Spleen (tissue), 11 donors: ENCODE measurements around the gene ANKRD28. TPM values are rescaled to one million over a fixed set of nuclear protein-coding genes. Genes with fewer than 3 reads are reported as not detected.

Source experiments
- DNase-seq: peaks from one replicate; pipeline ENCODE4 v3.0.0-alpha.2; 2020
- H3K27ac ChIP-seq, 8 donors: fragments of 200-600 bp; sonication (generic) in 7 of 8; 1 replicate in 4 of 8; 2 replicates in 4 of 8; pipeline versions ENCODE4 v1.5.0 to v1.8.0; 2016 to 2021; ENCODE audit warnings: inconsistent platforms in 4 of 8, mild to moderate bottlenecking in 4 of 8, moderate library complexity in 1 of 8
- H3K27me3 ChIP-seq, 7 donors: fragments of 200-600 bp; sonication (generic) in 6 of 7; replicated peaks in 1 of 7; 1 replicate in 4 of 7; 2 replicates in 3 of 7; pipeline versions ENCODE4 v1.5.0 to v1.8.0; 2016 to 2021; ENCODE audit warnings: inconsistent platforms in 3 of 7, mild to moderate bottlenecking in 1 of 7
- H3K36me3 ChIP-seq, 6 donors: fragments of 200-600 bp; sonication (generic) in 5 of 6; 1 replicate in 4 of 6; 2 replicates in 2 of 6; pipeline versions ENCODE4 v1.5.0 to v1.8.0; 2016 to 2021; ENCODE audit warnings: inconsistent platforms in 2 of 6
- H3K4me1 ChIP-seq, 6 donors: fragments of 200-600 bp; sonication (generic) in 5 of 6; 1 replicate in 3 of 6; 2 replicates in 3 of 6; pipeline versions ENCODE4 v1.5.0 to v1.8.0; 2016 to 2021; ENCODE audit warnings: inconsistent platforms in 3 of 6
- H3K4me3 ChIP-seq, 8 donors: fragments of 200-600 bp; sonication (generic) in 7 of 8; 1 replicate in 4 of 8; 2 replicates in 4 of 8; pipeline versions ENCODE4 v1.5.0 to v1.8.0; 2016 to 2021; ENCODE audit warnings: inconsistent platforms in 4 of 8, mild to moderate bottlenecking in 4 of 8, moderate library complexity in 2 of 8
- H3K9me3 ChIP-seq, 8 donors: fragments of 200-600 bp; sonication (generic) in 7 of 8; 1 replicate in 4 of 8; 2 replicates in 4 of 8; pipeline versions ENCODE4 v1.5.0 to v1.8.0; 2016 to 2021; ENCODE audit warnings: inconsistent platforms in 4 of 8
- POLR2A ChIP-seq, 3 donors: fragments of 450-650 bp; IDR thresholded peaks; one replicate each; pipeline ENCODE4 v1.5.1; 2017; ENCODE audit warnings: antibody characterized with exemption in 3 of 3, mild to moderate bottlenecking in 1 of 3
- POLR2AphosphoS5 ChIP-seq, 3 donors: sonication (generic); formaldehyde crosslinking; IDR thresholded peaks; one replicate each; pipeline ENCODE4 v1.5.1; 2017; ENCODE audit warnings: antibody characterized with exemption in 3 of 3
- WGBS, 5 donors: extraction: QIAGEN DNeasy Blood & Tissue Kit in 3 of 5; methylation state at CpG; one replicate each; pipeline versions ENCODE4 v1.1.5 to v1.1.7; 2013 to 2018; 5-methylcytosine and 5-hydroxymethylcytosine counted together
- intact Hi-C: fragments of 100-400 bp; cut with DNase I; formaldehyde crosslinking; loops from one replicate; pipeline ENCODE4 v1.15.0; 2023; ENCODE audit warnings: low total_unique reads
- polyA plus RNA-seq, 3 donors: library from polyadenylated mRNA; stranded (reverse); fragments of 200-250 nt; gene quantifications; one replicate each; pipeline ENCODE4 v1.2.1, GENCODE V29; 2013
- total RNA-seq, 7 donors: library from RNA; depleted of rRNA in 3 of 7; stranded (reverse); fragments of >200 nt in 3 of 7; fragmentation: NEBNext Ultra II Directional in 4 of 7; extraction: Animal tissue kit (Norgen Biotek cat#: 25700) in 4 of 7; gene quantifications; one replicate each; pipeline versions ENCODE4 v1.1.0 to v1.2.1, GENCODE V29; 2016 to 2021
- TF ChIP-seq, protein P1 (sequence below), 11 experiments: fragments of 200-600 bp in 7 of 11; fragments of 450-650 bp in 4 of 11; sonication (generic) in 4 of 11; IDR thresholded peaks in 8 of 11; conservative IDR thresholded peaks in 3 of 11; 1 replicate in 7 of 11; 2 replicates in 4 of 11; pipeline versions ENCODE4 v1.4.0 to v1.8.0; 2016 to 2021; ENCODE audit warnings: antibody characterized with exemption in 11 of 11, inconsistent platforms in 4 of 11, mild to moderate bottlenecking in 1 of 11
- donor health status: healthy with polysubstance abuse.
- donor health status: DM: no; HTN: no; CAD: no; lungs with moderate emphysema.
- donor health status: DM: no; HTN: no; CAD: no.
- donor health status: Bipolar disorder and iron deficiency.
- donor health status: healthy.
- donor health status: DM: no; HTN: no; CAD: no.
- donor health status: DM: yes; HTN: yes; CAD: no.

Gene ANKRD28
- total and polyA plus RNA-seq, 10 donors: 5.3 to 68.6 (median 42.2) TPM

DNA sequence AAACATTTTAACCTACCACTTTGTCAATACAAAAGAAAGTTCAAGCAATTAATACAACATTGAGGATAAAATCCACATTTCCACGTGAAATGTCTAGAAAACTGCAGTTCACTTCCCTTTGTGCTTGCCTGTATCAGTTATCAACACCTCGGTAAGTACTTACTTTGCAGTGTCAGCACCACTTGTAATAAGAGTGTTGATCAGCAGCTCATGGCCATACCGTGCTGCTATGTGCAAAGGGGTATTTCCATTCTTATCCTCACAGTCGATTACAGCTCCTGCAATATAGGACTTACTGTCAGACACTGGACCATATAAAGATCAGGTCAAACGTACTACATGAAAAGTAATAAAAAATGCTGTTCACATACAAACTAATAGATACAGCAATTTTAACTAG, 84.4 kb downstream of the ANKRD28 start:
- Histone ChIP-seq H3K36me3 (peaks cover 0 to 57% (median 23%) of the 10 kb centered on the region in 6 donors), H3K27me3 (no peaks in the 10 kb centered on the region), H3K4me1 (peaks cover 0 to 9% (median 0%) of the 10 kb centered on the region in 6 donors), H3K4me3 (no peak overlapping the region), H3K9me3 (no peaks in the 10 kb centered on the region), H3K27ac (no peak overlapping the region)
- intact Hi-C loops: no loop called here
- no peak for TF ChIP-seq POLR2AphosphoS5 (IDR thresholded peaks at IDR 0.05)
- TF ChIP-seq, protein P1, sequence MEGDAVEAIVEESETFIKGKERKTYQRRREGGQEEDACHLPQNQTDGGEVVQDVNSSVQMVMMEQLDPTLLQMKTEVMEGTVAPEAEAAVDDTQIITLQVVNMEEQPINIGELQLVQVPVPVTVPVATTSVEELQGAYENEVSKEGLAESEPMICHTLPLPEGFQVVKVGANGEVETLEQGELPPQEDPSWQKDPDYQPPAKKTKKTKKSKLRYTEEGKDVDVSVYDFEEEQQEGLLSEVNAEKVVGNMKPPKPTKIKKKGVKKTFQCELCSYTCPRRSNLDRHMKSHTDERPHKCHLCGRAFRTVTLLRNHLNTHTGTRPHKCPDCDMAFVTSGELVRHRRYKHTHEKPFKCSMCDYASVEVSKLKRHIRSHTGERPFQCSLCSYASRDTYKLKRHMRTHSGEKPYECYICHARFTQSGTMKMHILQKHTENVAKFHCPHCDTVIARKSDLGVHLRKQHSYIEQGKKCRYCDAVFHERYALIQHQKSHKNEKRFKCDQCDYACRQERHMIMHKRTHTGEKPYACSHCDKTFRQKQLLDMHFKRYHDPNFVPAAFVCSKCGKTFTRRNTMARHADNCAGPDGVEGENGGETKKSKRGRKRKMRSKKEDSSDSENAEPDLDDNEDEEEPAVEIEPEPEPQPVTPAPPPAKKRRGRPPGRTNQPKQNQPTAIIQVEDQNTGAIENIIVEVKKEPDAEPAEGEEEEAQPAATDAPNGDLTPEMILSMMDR (IDR thresholded peaks at IDR 0.05 in 8 of 11, conservative IDR thresholded peaks at IDR 0.05 in 3 of 11): no peak
- no peak for TF ChIP-seq POLR2A (IDR thresholded peaks at IDR 0.05)
- 59 to 82% (median 75%) methylated on average over 5 of the region's 5 CpGs for WGBS, 5 donors
- no peak for DNase-seq

GRCh38 chr3:15711281-15711680, 86.5 kb downstream of the ANKRD28 start:
- H3K4me3 ChIP-seq: no peak overlapping the region
- no peak overlapping the region for H3K27ac ChIP-seq
- no peak for TF ChIP-seq POLR2AphosphoS5 (IDR thresholded peaks at IDR 0.05)
- TF ChIP-seq POLR2A (IDR thresholded peaks at IDR 0.05): no peak
- TF ChIP-seq, protein P1 (IDR thresholded peaks at IDR 0.05 in 8 of 11, conservative IDR thresholded peaks at IDR 0.05 in 3 of 11): no peak
- H3K36me3 ChIP-seq: peaks cover 0 to 75% (median 35%) of the 10 kb centered on the region in 6 donors
- intact Hi-C loops: no loop called here
- H3K27me3 ChIP-seq: no peaks in the 10 kb centered on the region
- H3K4me1 ChIP-seq: peaks cover 0 to 9% (median 0%) of the 10 kb centered on the region in 6 donors
- no peak for DNase-seq
- no peaks in the 10 kb centered on the region for H3K9me3 ChIP-seq

DNA sequence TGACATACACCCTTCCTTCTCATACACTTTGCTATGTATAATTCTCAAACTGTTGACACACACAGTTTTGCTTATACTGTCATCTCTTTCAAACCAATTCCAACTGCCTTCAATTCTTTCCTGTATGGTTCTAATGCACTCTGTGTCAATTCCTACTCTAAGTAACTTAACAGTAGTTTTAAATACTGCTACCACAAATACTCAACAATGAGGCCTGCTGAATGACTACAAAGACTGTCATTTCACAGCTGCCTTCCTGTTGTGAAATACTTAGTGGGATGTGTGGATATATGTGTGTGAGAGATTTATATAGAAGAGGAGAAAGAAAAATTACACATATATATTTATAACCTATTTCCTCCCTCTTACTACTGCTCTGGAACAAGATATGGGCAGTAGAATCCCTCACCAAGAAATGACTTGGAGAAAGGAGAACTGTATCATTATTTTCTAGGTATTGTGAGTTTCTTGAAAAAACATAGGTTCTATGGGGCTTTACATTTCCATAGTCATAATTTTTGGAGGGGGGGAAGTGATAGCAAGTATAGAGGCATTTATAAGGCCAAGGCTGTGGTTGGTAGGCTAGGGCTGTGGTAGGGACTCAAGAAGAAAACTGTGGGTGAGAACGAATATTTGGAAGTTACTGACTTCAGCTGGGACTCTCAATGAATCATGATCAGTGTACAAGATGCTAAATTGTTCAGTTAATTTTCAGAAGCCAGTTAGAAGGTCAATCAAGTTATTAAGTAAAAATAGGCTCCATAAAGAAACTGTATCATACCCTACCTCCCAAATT, 88.7 kb downstream of the ANKRD28 start:
- no peak for DNase-seq
- WGBS, 5 donors: 46 to 75% (median 61%) methylated on average over 1 of the region's 1 CpG
- H3K4me1 ChIP-seq: no peaks in the 10 kb centered on the region
- TF ChIP-seq POLR2A (IDR thresholded peaks at IDR 0.05): no peak
- TF ChIP-seq, protein P1 (IDR thresholded peaks at IDR 0.05 in 8 of 11, conservative IDR thresholded peaks at IDR 0.05 in 3 of 11): no peak
- TF ChIP-seq POLR2AphosphoS5 (IDR thresholded peaks at IDR 0.05): no peak
- no peak overlapping the region for H3K27ac ChIP-seq
- H3K27me3 ChIP-seq: no peaks in the 10 kb centered on the region
- peaks cover 0 to 89% (median 38%) of the 10 kb centered on the region in 6 donors for H3K36me3 ChIP-seq
- H3K9me3 ChIP-seq: no peaks in the 10 kb centered on the region
- no peak overlapping the region for H3K4me3 ChIP-seq
- intact Hi-C loops: no loop called here

DNA sequence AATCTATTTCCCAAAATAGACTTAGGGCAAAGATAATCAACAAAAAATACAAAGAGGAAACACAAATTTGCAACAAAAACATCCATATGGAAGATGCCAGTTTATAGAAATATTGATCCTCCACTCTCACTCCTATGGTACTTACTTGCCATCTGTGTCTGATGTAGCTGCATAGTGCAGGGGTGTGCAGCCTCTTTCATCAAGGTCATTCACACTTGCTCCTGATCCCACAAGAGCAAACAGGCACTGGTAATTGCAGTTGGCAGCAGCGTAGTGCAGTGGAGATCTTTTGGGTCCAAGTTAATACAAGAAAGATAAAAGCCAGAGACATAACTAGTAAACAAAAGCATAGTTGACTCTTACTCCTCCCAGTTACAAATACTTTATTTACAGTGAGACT, 90.0 kb downstream of the ANKRD28 start:
- DNase-seq: no peak
- TF ChIP-seq POLR2AphosphoS5 (IDR thresholded peaks at IDR 0.05) (no peak), POLR2A (IDR thresholded peaks at IDR 0.05) (no peak)
- TF ChIP-seq, protein P1 (IDR thresholded peaks at IDR 0.05 in 8 of 11, conservative IDR thresholded peaks at IDR 0.05 in 3 of 11): no peak
- intact Hi-C loops: no loop called here
- Histone ChIP-seq H3K27ac (no peak overlapping the region), H3K4me1 (no peaks in the 10 kb centered on the region), H3K27me3 (no peaks in the 10 kb centered on the region), H3K9me3 (no peaks in the 10 kb centered on the region), H3K4me3 (no peak overlapping the region), H3K36me3 (peaks cover 0 to 86% (median 38%) of the 10 kb centered on the region in 6 donors)
- WGBS, 5 donors: 91 to 100% (median 95%) methylated on average over 1 of the region's 1 CpG
